Renal pelvis (tissue), 4 donors: ENCODE results near the gene RPL39. TPM values are rescaled to one million over a fixed set of nuclear protein-coding genes. Genes with fewer than 3 reads are reported as not detected.

ENCODE experiments used
- DNase-seq: peaks from one replicate; pipeline ENCODE4 v3.0.0-alpha.2; 2013
- polyA plus RNA-seq, 3 donors: library from polyadenylated mRNA; unstranded; fragments of 120-200 nt; gene quantifications; one replicate each; pipeline ENCODE4 v1.2.1, GENCODE V29; 2013; ENCODE audit not compliant: insufficient read length in 3 of 3

The RPL39 gene
- polyA plus RNA-seq, 3 donors = 2,062 to 2,326 (median 2,119) TPM

- DNase-seq = peak; percentile 23
These were observed 52.7 kb downstream of the RPL39 start for GRCh38 chrX:119738742-119739141.

Other genes starting within 250 kb of the RPL39 start
- gene STEEP1, start 226.2 kb downstream of the RPL39 start, polyA plus RNA-seq = 10 to 100 TPM; 27.5 to 33.7 (median 32.7) TPM
- 10 to 100 TPM; 79.6 to 92.3 (median 87.8) TPM for gene UBE2A, start 217.1 kb downstream of the RPL39 start, polyA plus RNA-seq
- gene NKRF, start 185.2 kb downstream of the RPL39 start, polyA plus RNA-seq = 10 to 100 TPM; 13.7 to 17.6 (median 14.1) TPM
- 10 to 100 TPM; 63.0 to 70.9 (median 63.4) TPM for gene SEPTIN6, start 98.5 kb downstream of the RPL39 start, polyA plus RNA-seq
- 1 to 10 TPM in 1 of 3 donors, under 1 TPM in 2; 0.84 to 1.2 (median 0.86) TPM for gene SOWAHD, start 33.0 kb downstream of the RPL39 start, polyA plus RNA-seq
- 10 to 100 TPM; 31.4 to 36.1 (median 34.9) TPM for gene UPF3B, start 61.3 kb upstream of the RPL39 start, polyA plus RNA-seq
- 10 to 100 TPM; 11.7 to 13.5 (median 12.8) TPM for gene RNF113A, start 80.1 kb upstream of the RPL39 start, polyA plus RNA-seq
- 100 to 1,000 TPM; 127 to 144 (median 134) TPM for gene NDUFA1, start 80.2 kb upstream of the RPL39 start, polyA plus RNA-seq
- under 1 TPM in 2 of 3 donors, not detected in 1; 0.14 to 0.29 TPM for gene AKAP14, start 104.3 kb upstream of the RPL39 start, polyA plus RNA-seq
- 10 to 100 TPM; 12.5 to 14.7 (median 14.6) TPM for gene NKAP, start 152.1 kb upstream of the RPL39 start, polyA plus RNA-seq